RWPE2 (cell line): ENCODE results near the gene SOX11.

Source experiments
- ATAC-seq: fragments of 200-7000 bp; cut with Tn5 transposase; 3 replicates; pipeline ENCODE4 v1.9.1; 2021; ENCODE audit warnings: low read depth
- DNase-seq: peaks from one replicate; pipeline ENCODE4 v3.0.0-alpha.2; 2020; ENCODE audit warnings: low spot score
- H3K27ac ChIP-seq: fragments of 450-650 bp; 2 replicates; pipeline ENCODE4 v1.5.1; 2017; ENCODE audit warnings: mild to moderate bottlenecking; ENCODE audit not compliant: poor library complexity, severe bottlenecking
- H3K27me3 ChIP-seq: fragments of 250-450 bp; sonication (Bioruptor Pico); 2 replicates; pipeline ENCODE4 v1.5.1; 2021; ENCODE audit warnings: mild to moderate bottlenecking, moderate library complexity; ENCODE audit not compliant: insufficient read depth, poor library complexity, severe bottlenecking
- H3K36me3 ChIP-seq: fragments of 250-450 bp; sonication (Bioruptor Pico); 2 replicates; pipeline ENCODE4 v1.5.1; 2020; ENCODE audit warnings: low read depth, mild to moderate bottlenecking, moderate library complexity
- H3K4me1 ChIP-seq: fragments of 250-450 bp; sonication (Bioruptor Pico); 2 replicates; pipeline ENCODE4 v1.5.1; 2021; ENCODE audit warnings: mild to moderate bottlenecking, moderate library complexity; ENCODE audit not compliant: insufficient read depth, poor library complexity, severe bottlenecking
- H3K4me3 ChIP-seq: fragments of 250-450 bp; sonication (Bioruptor Pico); 2 replicates; pipeline ENCODE4 v1.5.1; 2021; ENCODE audit warnings: mild to moderate bottlenecking, moderate library complexity; ENCODE audit not compliant: severe bottlenecking
- H3K9me3 ChIP-seq: fragments of 250-450 bp; sonication (Bioruptor Pico); 2 replicates; pipeline ENCODE4 v1.5.1; 2021; ENCODE audit warnings: mild to moderate bottlenecking, moderate library complexity; ENCODE audit not compliant: severe bottlenecking
- TF ChIP-seq, protein P1 (sequence below): fragments of 450-650 bp; IDR thresholded peaks from one replicate; pipeline ENCODE4 v1.5.1; 2017; ENCODE audit warnings: mild to moderate bottlenecking, moderate library complexity; ENCODE audit not compliant: poor library complexity, severe bottlenecking

The SOX11 gene

DNA sequence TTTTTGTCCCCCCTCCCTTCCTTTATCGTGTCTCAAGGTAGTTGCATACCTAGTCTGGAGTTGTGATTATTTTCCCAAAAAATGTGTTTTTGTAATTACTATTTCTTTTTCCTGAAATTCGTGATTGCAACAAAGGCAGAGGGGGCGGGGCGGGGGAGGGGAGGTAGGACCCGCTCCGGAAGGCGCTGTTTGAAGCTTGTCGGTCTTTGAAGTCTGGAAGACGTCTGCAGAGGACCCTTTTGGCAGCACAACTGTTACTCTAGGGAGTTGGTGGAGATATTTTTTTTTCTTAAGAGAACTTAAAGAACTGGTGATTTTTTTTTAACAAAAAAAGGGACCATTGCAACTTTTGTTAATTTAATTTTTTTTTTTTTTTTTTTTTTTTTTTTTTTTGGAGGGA is 2.1 kb downstream of the SOX11 start:
- H3K27ac ChIP-seq: no peak overlapping the region
- no peaks in the 10 kb centered on the region for H3K9me3 ChIP-seq
- TF ChIP-seq, protein P1, sequence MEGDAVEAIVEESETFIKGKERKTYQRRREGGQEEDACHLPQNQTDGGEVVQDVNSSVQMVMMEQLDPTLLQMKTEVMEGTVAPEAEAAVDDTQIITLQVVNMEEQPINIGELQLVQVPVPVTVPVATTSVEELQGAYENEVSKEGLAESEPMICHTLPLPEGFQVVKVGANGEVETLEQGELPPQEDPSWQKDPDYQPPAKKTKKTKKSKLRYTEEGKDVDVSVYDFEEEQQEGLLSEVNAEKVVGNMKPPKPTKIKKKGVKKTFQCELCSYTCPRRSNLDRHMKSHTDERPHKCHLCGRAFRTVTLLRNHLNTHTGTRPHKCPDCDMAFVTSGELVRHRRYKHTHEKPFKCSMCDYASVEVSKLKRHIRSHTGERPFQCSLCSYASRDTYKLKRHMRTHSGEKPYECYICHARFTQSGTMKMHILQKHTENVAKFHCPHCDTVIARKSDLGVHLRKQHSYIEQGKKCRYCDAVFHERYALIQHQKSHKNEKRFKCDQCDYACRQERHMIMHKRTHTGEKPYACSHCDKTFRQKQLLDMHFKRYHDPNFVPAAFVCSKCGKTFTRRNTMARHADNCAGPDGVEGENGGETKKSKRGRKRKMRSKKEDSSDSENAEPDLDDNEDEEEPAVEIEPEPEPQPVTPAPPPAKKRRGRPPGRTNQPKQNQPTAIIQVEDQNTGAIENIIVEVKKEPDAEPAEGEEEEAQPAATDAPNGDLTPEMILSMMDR: no peak
- ATAC-seq (no peak), DNase-seq (no peak)
- H3K4me3 ChIP-seq: no peak overlapping the region
- peaks cover 69% of the 10 kb centered on the region for H3K27me3 ChIP-seq
- H3K36me3 ChIP-seq: no peaks in the 10 kb centered on the region
- no peaks in the 10 kb centered on the region for H3K4me1 ChIP-seq

DNA sequence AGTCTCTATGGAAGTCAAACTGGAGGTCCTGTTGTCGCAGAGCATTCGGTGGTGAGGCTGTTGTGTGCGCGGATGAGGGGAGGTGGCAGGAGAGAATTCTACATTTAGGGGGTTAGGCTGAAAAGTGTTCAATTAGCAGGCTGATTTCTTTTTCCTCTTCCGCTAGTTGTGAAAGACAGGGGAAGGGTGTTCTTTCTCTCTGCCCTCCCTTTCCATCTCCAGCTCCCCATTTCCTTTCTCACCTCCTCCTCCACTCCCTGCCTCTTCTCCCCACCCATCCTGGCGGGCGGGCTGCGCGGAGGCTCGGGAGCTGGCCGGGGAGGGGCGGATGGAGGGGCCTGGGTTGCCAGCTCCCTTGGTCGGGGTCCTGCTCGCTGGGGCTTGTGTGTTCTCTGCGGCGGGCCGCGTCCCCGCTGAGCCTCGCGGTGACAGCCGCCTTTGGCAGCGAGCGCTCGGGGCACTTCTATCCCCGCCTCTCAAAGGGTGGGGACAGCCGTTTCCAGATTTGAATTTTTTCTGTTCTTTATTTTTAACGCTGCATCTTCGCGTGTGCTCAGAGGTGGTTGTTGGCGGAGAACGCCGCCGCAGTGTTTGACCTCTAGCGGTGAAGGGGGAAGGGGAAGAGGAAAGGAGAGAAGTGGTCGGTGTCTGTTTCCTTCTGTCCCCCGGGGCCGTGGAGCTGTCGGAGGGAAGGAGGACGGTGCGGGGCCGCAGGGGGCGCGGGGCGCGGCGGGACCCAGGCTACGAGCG is 3.6 kb downstream of the SOX11 start:
- H3K27ac ChIP-seq: no peak overlapping the region
- TF ChIP-seq, protein P1: no peak
- ATAC-seq (no peak), DNase-seq (no peak)
- H3K27me3 ChIP-seq: peaks cover 68% of the 10 kb centered on the region
- no peaks in the 10 kb centered on the region for H3K36me3 ChIP-seq
- H3K4me3 ChIP-seq: no peak overlapping the region
- no peaks in the 10 kb centered on the region for H3K4me1 ChIP-seq
- H3K9me3 ChIP-seq: no peaks in the 10 kb centered on the region

DNA sequence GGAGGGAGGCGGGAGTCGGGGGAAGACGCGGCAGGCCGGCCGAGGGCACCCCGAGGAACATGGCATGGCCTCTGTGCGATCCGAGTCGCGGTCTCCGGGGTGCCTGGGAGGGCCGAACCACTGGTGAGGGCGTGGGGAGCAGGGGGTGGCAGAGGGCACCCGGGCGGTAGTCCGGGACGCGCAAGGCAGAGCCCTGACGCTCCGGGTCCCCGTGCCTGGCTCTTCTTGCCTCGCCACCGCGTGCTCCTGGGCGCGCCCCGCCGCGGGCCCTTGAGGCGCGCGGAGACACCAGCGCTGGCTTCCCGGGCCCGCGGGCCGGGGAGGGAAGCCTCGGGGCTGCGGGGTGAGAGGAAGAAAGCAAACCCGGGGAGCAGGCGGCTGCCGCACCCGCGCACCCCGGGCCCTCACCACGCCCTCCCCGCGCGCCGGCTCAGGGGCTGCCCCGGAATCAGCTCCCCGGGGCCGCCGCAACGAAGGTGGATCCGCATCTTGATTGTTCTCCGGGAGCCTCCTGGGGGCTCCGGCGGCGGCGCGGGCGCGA is 4.3 kb downstream of the SOX11 start:
- Histone ChIP-seq H3K36me3 (no peaks in the 10 kb centered on the region), H3K27ac (no peak overlapping the region), H3K4me3 (peak overlapping the region; percentile 8), H3K9me3 (no peaks in the 10 kb centered on the region), H3K4me1 (no peaks in the 10 kb centered on the region), H3K27me3 (peaks cover 67% of the 10 kb centered on the region)
- no peak for DNase-seq
- TF ChIP-seq, protein P1: no peak
- peak; percentile 50; the same call in 2 of the 3 replicates for ATAC-seq

DNA sequence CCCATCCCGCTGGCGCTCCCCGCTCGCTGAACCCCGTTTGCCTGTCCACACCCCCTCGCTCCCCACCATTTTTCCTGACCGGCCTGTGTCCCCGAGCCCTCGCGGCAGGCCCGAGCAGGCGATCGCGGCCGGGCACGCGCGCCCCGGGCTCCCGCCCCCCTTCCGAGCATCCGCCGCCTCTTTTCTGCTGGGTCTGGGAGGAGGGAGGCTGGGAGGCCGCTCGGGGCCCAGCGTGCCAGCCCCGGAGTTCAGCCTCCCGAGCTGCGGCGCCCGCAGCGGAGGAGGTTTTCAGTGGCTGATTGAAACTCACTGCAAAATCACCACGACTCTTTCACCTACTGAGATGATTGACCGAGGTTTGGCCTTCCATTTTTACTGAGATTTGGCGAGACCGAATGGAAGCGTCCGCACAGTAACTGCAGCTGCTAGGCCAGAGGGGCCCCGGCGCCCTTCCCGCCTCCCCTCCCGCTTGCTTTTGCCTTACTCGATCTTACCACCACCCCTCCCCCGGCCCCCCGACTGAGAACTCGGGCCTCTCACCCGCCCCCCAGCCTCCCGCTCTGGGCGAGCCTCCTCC is 4.8 kb downstream of the SOX11 start:
- DNase-seq: no peak
- ATAC-seq: peak; percentile 44; the same call in 2 of the 3 replicates
- H3K4me3 ChIP-seq: peak overlapping the region; percentile 8
- H3K27ac ChIP-seq: no peak overlapping the region
- TF ChIP-seq, protein P1: no peak
- H3K36me3 ChIP-seq: no peaks in the 10 kb centered on the region
- H3K27me3 ChIP-seq: peaks cover 66% of the 10 kb centered on the region
- H3K4me1 ChIP-seq: no peaks in the 10 kb centered on the region
- peaks cover 3% of the 10 kb centered on the region for H3K9me3 ChIP-seq
